Epithelial cell of esophagus (primary cell): ENCODE data around the gene DNAJC30.

Experiments
- DNase-seq: peaks from one replicate; pipeline ENCODE4 v3.0.0; 2010; ENCODE audit warnings: low read depth
- H3K4me3 ChIP-seq: 2 replicates; pipeline ENCODE4 v1.5.1; 2011; ENCODE audit warnings: mild to moderate bottlenecking, low read length, control low read depth
- CTCF ChIP-seq: IDR thresholded peaks from 2 replicates; pipeline ENCODE4 v1.5.1; 2011; ENCODE audit warnings: low read depth, mild to moderate bottlenecking, low read length, control low read depth, inconsistent platforms; ENCODE audit not compliant: insufficient read depth; ENCODE audit errors: missing control alignments

The DNAJC30 gene

GRCh38 chr7:73683056-73683787 lies at the start of gene DNAJC30, which contains the start of gene BUD23:
Gene DNAJC30 (minus strand): TSS chr7:73683453. CDS start chr7:73683423, 30 bp downstream.
Gene BUD23 (plus strand): TSS chr7:73683597. CDS start chr7:73683626, 29 bp downstream.
- H3K4me3 ChIP-seq: peak within 1 kb of the TSS; percentile 98
- peak; percentile 99 for DNase-seq
- no peak for TF ChIP-seq CTCF

- DNase-seq: no peak
- no peak for TF ChIP-seq CTCF
- H3K4me3 ChIP-seq: no peak overlapping the region
Measured at GRCh38 chr7:73732397-73732796, 49.1 kb upstream of the DNAJC30 start.

- DNase-seq: no peak
- no peak for TF ChIP-seq CTCF
- no peak overlapping the region for H3K4me3 ChIP-seq
Measured at GRCh38 chr7:73730485-73730884, 47.2 kb upstream of the DNAJC30 start.

GRCh38 chr7:73728551-73728950 lies 45.3 kb upstream of the DNAJC30 start:
- H3K4me3 ChIP-seq: no peak overlapping the region
- TF ChIP-seq CTCF: no peak
- DNase-seq: no peak

GRCh38 chr7:73727952-73728351 lies 44.7 kb upstream of the DNAJC30 start:
- no peak overlapping the region for H3K4me3 ChIP-seq

GRCh38 chr7:73726083-73726466 lies 42.8 kb upstream of the DNAJC30 start:
- TF ChIP-seq CTCF: no peak
- DNase-seq: no peak
- no peak overlapping the region for H3K4me3 ChIP-seq

More at GRCh38 chr7:73727952-73728351, 44.7 kb upstream of the DNAJC30 start:
- TF ChIP-seq CTCF: no peak
- DNase-seq: no peak

- no peak for DNase-seq
- TF ChIP-seq CTCF: no peak
- H3K4me3 ChIP-seq: no peak overlapping the region
Measured at GRCh38 chr7:73723813-73724212, 40.6 kb upstream of the DNAJC30 start.
